Measurements from ENCODE around the gene HOXD8.

DNA sequence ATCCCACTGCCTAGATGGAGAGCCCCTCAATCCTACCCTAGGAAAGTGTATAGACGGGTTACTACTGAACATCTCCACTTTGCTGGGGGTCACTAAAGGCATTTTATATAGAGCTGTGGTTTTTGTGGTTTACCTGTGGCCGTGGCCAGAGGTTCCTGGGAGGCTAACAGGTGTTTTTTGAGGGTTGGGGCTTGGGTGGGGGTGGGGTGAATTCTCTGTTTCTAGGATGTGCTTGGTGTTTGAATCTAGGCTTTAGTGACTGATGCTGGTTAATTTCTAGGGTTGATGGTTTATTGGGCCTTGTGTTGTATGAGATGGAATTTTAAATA is 7.7 kb downstream of the HOXD8 start:
- TF ChIP-seq EZH2phosphoT487 (conservative IDR thresholded peaks at IDR 0.05; ENCODE audit: low read length) = no peak
- TF ChIP-seq CTCF (IDR thresholded peaks at IDR 0.05; ENCODE audit: insufficient read depth, low read length, poor library complexity, severe bottlenecking) = no peak
